Measurements from ENCODE around the gene ADGRF4.

ADGRF4 gene, protein sequence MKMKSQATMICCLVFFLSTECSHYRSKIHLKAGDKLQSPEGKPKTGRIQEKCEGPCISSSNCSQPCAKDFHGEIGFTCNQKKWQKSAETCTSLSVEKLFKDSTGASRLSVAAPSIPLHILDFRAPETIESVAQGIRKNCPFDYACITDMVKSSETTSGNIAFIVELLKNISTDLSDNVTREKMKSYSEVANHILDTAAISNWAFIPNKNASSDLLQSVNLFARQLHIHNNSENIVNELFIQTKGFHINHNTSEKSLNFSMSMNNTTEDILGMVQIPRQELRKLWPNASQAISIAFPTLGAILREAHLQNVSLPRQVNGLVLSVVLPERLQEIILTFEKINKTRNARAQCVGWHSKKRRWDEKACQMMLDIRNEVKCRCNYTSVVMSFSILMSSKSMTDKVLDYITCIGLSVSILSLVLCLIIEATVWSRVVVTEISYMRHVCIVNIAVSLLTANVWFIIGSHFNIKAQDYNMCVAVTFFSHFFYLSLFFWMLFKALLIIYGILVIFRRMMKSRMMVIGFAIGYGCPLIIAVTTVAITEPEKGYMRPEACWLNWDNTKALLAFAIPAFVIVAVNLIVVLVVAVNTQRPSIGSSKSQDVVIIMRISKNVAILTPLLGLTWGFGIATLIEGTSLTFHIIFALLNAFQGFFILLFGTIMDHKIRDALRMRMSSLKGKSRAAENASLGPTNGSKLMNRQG

DNA sequence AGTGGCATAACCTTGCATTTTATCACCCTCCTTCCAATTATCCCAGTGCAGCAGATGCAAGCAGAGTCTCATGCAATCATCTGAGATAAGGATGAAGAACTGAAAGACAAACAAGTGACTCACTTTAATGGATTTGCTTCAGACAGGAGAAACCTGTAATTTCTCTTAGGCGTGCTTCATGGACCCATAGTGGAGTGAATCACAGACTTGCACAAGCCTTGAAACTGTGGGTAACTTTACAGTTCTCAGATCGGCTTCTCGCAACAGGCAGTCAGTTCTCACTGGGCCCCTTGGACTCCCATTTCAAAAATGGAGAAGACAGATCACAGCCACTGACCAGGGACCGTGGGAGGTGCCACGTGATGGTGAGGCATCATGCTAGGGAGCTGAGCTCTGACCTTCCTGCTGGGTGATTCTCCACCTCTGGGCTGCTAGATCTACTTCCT lies at the start of gene ADGRF4:
TSS of gene ADGRF4 (plus strand) at position 239 of the 446 bp plus-strand sequence. CDS start 8,666 bp downstream, outside the sequence.
- no peak for DNase-seq (ENCODE audit: extremely low read depth, insufficient read length)
- Histone ChIP-seq H3K36me3 (ENCODE audit: control insufficient read depth, insufficient read depth, low read length) (no peaks in the 10 kb centered on the region), H3K4me3 (replicated peaks; ENCODE audit: low read depth, low read length) (no peak within 1 kb of the TSS), H3K27me3 (replicated peaks; ENCODE audit: control insufficient read depth, insufficient read depth, low read length) (no peaks in the 10 kb centered on the region; the same call in 1 of the 2 replicates)
- TF ChIP-seq, protein P1, sequence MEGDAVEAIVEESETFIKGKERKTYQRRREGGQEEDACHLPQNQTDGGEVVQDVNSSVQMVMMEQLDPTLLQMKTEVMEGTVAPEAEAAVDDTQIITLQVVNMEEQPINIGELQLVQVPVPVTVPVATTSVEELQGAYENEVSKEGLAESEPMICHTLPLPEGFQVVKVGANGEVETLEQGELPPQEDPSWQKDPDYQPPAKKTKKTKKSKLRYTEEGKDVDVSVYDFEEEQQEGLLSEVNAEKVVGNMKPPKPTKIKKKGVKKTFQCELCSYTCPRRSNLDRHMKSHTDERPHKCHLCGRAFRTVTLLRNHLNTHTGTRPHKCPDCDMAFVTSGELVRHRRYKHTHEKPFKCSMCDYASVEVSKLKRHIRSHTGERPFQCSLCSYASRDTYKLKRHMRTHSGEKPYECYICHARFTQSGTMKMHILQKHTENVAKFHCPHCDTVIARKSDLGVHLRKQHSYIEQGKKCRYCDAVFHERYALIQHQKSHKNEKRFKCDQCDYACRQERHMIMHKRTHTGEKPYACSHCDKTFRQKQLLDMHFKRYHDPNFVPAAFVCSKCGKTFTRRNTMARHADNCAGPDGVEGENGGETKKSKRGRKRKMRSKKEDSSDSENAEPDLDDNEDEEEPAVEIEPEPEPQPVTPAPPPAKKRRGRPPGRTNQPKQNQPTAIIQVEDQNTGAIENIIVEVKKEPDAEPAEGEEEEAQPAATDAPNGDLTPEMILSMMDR (IDR thresholded peaks at IDR 0.05; ENCODE audit: insufficient read depth, low read length, poor library complexity, severe bottlenecking): no peak

DNA sequence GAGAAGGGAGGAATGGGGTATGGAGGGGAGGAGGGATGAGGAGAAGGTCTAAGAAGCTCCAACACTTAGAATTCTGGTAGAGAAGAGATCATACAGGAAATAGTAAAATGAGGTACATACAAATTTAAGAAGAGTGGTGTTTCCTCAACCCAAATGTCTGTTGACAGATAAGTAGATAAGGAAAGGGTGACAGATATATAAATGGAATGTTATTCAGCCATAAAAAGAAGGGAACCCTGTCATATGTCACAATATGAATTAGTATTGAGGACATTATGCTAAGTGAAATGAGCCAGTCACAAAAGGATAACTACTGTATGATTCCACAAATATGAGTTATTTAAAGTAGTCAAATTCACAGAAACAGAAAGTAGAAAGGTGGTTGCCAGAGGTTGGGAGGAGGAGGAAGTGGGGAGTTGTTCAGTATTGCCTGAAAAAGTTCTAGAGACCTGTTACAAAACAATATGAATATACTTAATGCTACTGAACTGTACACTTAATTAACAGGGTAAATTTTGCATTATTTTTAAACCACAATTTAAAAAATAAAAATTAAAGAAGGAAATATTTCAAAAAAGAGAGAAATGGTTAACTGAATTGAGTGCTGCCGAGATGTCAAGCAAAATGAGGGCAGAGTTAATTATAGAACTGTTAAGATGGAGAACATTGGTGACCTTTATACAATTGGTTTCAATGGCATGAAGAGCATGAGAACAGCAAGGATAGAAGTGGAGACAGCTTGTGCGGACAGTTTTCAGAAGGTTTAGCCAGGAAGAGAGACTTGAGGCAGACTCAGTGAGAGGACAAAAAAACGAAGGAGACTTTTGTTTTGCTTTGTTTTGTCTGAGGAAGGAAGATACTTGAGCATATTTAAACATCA lies 47.6 kb upstream of the ADGRF4 start:
- TF ChIP-seq, protein P1 (IDR thresholded peaks at IDR 0.05; ENCODE audit: insufficient read depth, low read length, poor library complexity, severe bottlenecking): no peak
- Histone ChIP-seq H3K27me3 (replicated peaks; ENCODE audit: control insufficient read depth, insufficient read depth, low read length) (no peaks in the 10 kb centered on the region), H3K4me3 (replicated peaks; ENCODE audit: low read depth, low read length) (no peak overlapping the region), H3K36me3 (ENCODE audit: control insufficient read depth, insufficient read depth, low read length) (no peaks in the 10 kb centered on the region)
- DNase-seq (ENCODE audit: extremely low read depth, insufficient read length): no peak

DNA sequence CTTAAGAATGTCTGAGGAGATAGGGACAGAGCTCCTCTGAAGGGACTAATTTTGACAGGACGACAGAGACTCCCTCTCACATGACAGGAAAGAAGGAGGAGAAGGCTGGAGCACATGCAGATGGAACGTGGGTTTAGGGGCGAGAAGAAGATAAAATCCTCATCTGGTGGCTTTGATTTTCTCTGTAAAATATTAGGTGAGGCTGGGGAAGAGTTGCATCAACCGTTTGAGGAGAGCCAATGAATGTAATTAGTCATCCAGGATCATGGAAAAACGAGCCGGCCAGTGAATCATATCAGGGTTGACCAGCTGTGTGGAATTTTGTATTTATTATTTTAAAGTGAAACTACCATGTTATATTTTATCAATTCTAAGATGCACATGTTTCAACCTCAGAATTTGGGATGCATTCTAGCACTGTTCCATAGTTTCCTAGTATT lies 46.9 kb upstream of the ADGRF4 start:
- Histone ChIP-seq H3K4me3 (replicated peaks; ENCODE audit: low read depth, low read length) (no peak overlapping the region), H3K27me3 (replicated peaks; ENCODE audit: control insufficient read depth, insufficient read depth, low read length) (no peaks in the 10 kb centered on the region), H3K36me3 (ENCODE audit: control insufficient read depth, insufficient read depth, low read length) (no peaks in the 10 kb centered on the region)
- no peak for DNase-seq (ENCODE audit: extremely low read depth, insufficient read length)
- TF ChIP-seq, protein P1 (IDR thresholded peaks at IDR 0.05; ENCODE audit: insufficient read depth, low read length, poor library complexity, severe bottlenecking): no peak

DNA sequence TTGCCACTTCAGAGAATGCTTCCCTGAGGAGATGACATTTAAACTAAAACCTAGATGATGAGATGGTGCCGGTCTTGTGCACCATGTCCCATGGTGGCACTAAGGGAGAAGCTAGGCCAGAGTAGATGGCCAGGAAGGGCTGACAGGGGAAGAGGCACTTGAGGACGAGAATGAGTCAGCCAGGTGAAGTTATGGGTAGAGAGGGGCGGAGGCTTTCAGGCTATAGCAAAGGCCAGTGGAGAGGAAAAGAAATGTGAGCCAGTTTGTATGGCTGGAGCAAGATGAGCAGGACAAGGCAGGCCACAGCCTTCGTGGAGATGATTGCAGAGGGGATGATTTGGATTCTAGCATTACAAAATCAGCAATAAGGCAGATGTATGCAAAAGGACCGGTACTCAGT lies 44.7 kb upstream of the ADGRF4 start:
- Histone ChIP-seq H3K27me3 (replicated peaks; ENCODE audit: control insufficient read depth, insufficient read depth, low read length) (no peaks in the 10 kb centered on the region), H3K36me3 (ENCODE audit: control insufficient read depth, insufficient read depth, low read length) (no peaks in the 10 kb centered on the region), H3K4me3 (replicated peaks; ENCODE audit: low read depth, low read length) (no peak overlapping the region)
- DNase-seq (ENCODE audit: extremely low read depth, insufficient read length): no peak
- TF ChIP-seq, protein P1 (IDR thresholded peaks at IDR 0.05; ENCODE audit: insufficient read depth, low read length, poor library complexity, severe bottlenecking): no peak

DNA sequence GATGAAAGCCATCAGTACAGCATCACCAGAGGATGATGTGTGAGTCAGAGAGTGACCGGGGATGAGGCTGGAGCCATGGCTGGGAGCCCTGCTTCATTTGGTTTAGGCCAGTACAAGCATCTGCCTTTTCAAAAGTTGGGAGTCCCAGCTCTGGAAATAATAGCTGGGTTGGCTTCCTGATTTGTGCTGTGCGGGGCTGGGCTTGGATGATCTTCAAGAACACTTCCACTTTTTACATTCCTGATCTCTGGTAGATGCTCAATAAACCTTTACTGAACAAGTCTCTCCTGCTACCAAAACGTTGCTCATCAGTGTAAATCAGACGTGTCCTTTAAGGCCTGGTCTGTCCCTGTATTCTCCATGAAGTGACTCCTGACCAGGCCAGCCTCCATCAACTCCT lies 44.1 kb upstream of the ADGRF4 start:
- Histone ChIP-seq H3K4me3 (replicated peaks; ENCODE audit: low read depth, low read length) (no peak overlapping the region), H3K27me3 (replicated peaks; ENCODE audit: control insufficient read depth, insufficient read depth, low read length) (no peaks in the 10 kb centered on the region), H3K36me3 (ENCODE audit: control insufficient read depth, insufficient read depth, low read length) (no peaks in the 10 kb centered on the region)
- no peak for DNase-seq (ENCODE audit: extremely low read depth, insufficient read length)
- TF ChIP-seq, protein P1 (IDR thresholded peaks at IDR 0.05; ENCODE audit: insufficient read depth, low read length, poor library complexity, severe bottlenecking): no peak

Data from GM06990 (cell line).